Measurements from ENCODE around the gene GPT2. TPM values are rescaled to one million over a fixed set of nuclear protein-coding genes. Genes with fewer than 3 reads are reported as not detected.
"Not testable (repeated sequence)": the region's sequence is repeated elsewhere in the genome, so short reads cannot be mapped to it uniquely, and the experiment has no call there.

GPT2 gene
- total RNA-seq, 1 donor from 2014 or later: 17.8 TPM

GRCh38 chr16:46862555-46863447 lies 21.4 kb upstream of the GPT2 start:
- no peak for DNase-seq

GRCh38 chr16:46866286-46866685 lies 17.9 kb upstream of the GPT2 start:
- DNase-seq: no peak

- DNase-seq: not testable (repeated sequence)
These were observed 16.7 kb upstream of the GPT2 start for GRCh38 chr16:46867486-46867885.

- DNase-seq: not testable (repeated sequence)
These were observed 15.3 kb upstream of the GPT2 start for GRCh38 chr16:46868891-46869290.

- DNase-seq: no peak
These were observed 12.6 kb upstream of the GPT2 start for GRCh38 chr16:46871597-46871996.

GRCh38 chr16:46873201-46873600 lies 11.0 kb upstream of the GPT2 start:
- DNase-seq: no peak

- no peak for DNase-seq
These were observed 8.9 kb upstream of the GPT2 start for GRCh38 chr16:46875243-46875642.

GRCh38 chr16:46882304-46882939 lies 1.7 kb upstream of the GPT2 start:
- no peak for DNase-seq

- no peak for DNase-seq
These were observed 1.2 kb upstream of the GPT2 start for GRCh38 chr16:46882940-46883307.

- no peak for DNase-seq
These were observed 841 bp upstream of the GPT2 start for GRCh38 chr16:46883353-46883689.

GRCh38 chr16:46884513-46885293 lies 541 bp downstream of the GPT2 start:
- no peak for DNase-seq

- no peak for DNase-seq
These were observed 2.0 kb downstream of the GPT2 start for GRCh38 chr16:46885960-46886763.

- no peak for DNase-seq
These were observed 2.8 kb downstream of the GPT2 start for GRCh38 chr16:46886764-46887523.

GRCh38 chr16:46887524-46887854 lies 3.3 kb downstream of the GPT2 start:
- DNase-seq: no peak

GRCh38 chr16:46889245-46889941 lies 5.2 kb downstream of the GPT2 start:
- DNase-seq: no peak

GRCh38 chr16:46889942-46890300 lies 5.8 kb downstream of the GPT2 start:
- no peak for DNase-seq

- DNase-seq: no peak
These were observed 7.7 kb downstream of the GPT2 start for GRCh38 chr16:46891910-46892309.

- DNase-seq: peak; percentile 12
These were observed 10.0 kb downstream of the GPT2 start for GRCh38 chr16:46894036-46894672.

GRCh38 chr16:46895399-46896313 lies 11.5 kb downstream of the GPT2 start:
- DNase-seq: no peak

All from skin of body (tissue), 2 donors.